RWPE2 (cell line): Measurements from ENCODE around the gene COL1A1.

Source experiments
- ATAC-seq: fragments of 200-7000 bp; cut with Tn5 transposase; 3 replicates; pipeline ENCODE4 v1.9.1; 2021; ENCODE audit warnings: low read depth
- DNase-seq: peaks from one replicate; pipeline ENCODE4 v3.0.0-alpha.2; 2020; ENCODE audit warnings: low spot score
- H3K27ac ChIP-seq: fragments of 450-650 bp; 2 replicates; pipeline ENCODE4 v1.5.1; 2017; ENCODE audit warnings: mild to moderate bottlenecking; ENCODE audit not compliant: poor library complexity, severe bottlenecking
- H3K27me3 ChIP-seq: fragments of 250-450 bp; sonication (Bioruptor Pico); 2 replicates; pipeline ENCODE4 v1.5.1; 2021; ENCODE audit warnings: mild to moderate bottlenecking, moderate library complexity; ENCODE audit not compliant: insufficient read depth, poor library complexity, severe bottlenecking
- H3K36me3 ChIP-seq: fragments of 250-450 bp; sonication (Bioruptor Pico); 2 replicates; pipeline ENCODE4 v1.5.1; 2020; ENCODE audit warnings: low read depth, mild to moderate bottlenecking, moderate library complexity
- H3K4me1 ChIP-seq: fragments of 250-450 bp; sonication (Bioruptor Pico); 2 replicates; pipeline ENCODE4 v1.5.1; 2021; ENCODE audit warnings: mild to moderate bottlenecking, moderate library complexity; ENCODE audit not compliant: insufficient read depth, poor library complexity, severe bottlenecking
- H3K4me3 ChIP-seq: fragments of 250-450 bp; sonication (Bioruptor Pico); 2 replicates; pipeline ENCODE4 v1.5.1; 2021; ENCODE audit warnings: mild to moderate bottlenecking, moderate library complexity; ENCODE audit not compliant: severe bottlenecking
- H3K9me3 ChIP-seq: fragments of 250-450 bp; sonication (Bioruptor Pico); 2 replicates; pipeline ENCODE4 v1.5.1; 2021; ENCODE audit warnings: mild to moderate bottlenecking, moderate library complexity; ENCODE audit not compliant: severe bottlenecking
- TF ChIP-seq, protein P1 (sequence below): fragments of 450-650 bp; IDR thresholded peaks from one replicate; pipeline ENCODE4 v1.5.1; 2017; ENCODE audit warnings: mild to moderate bottlenecking, moderate library complexity; ENCODE audit not compliant: poor library complexity, severe bottlenecking

The COL1A1 gene

DNA sequence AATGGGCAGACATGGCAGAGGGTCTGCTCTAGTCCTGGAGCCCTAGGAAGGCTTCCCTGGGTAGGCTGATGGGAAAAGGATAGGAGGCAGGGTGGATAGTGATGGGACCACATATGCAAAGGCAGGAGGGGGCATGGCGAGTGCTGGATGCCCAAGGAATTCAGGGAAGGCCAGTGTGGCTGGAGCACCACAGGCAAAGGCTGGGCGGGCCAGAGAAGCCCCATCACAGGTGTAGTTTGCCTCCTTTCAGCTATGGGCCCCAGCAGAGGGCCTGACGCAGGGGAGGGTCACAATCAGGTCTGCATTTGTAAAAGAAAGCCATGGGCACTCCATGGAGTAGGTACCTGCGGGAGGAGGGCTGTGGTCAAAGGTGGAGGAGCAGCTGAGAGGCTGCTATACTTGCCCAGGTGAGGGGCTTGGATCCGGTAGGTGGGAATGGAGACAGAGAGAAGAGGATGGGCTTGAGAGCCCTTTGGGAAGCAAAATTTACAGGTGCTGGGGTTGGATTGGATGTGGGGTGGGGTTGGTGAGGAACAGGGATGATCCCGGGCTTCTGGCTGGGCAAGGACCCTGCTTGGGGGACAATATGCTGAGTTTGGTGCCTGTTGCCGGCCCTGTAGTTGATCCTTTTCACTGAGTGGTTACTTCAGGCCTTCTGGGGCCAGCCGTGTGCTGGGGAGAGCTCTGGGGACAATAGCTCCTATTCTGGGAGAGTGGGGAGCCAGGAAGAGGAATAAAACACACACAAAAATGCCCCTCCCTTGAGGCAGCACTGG, 6.5 kb upstream of the COL1A1 start:
- peaks cover 16% of the 10 kb centered on the region for H3K4me1 ChIP-seq
- ATAC-seq (no peak), DNase-seq (peak; percentile 36)
- H3K27ac ChIP-seq: no peak overlapping the region
- H3K4me3 ChIP-seq: no peak overlapping the region
- H3K36me3 ChIP-seq: no peaks in the 10 kb centered on the region
- no peaks in the 10 kb centered on the region for H3K27me3 ChIP-seq
- TF ChIP-seq, protein P1, sequence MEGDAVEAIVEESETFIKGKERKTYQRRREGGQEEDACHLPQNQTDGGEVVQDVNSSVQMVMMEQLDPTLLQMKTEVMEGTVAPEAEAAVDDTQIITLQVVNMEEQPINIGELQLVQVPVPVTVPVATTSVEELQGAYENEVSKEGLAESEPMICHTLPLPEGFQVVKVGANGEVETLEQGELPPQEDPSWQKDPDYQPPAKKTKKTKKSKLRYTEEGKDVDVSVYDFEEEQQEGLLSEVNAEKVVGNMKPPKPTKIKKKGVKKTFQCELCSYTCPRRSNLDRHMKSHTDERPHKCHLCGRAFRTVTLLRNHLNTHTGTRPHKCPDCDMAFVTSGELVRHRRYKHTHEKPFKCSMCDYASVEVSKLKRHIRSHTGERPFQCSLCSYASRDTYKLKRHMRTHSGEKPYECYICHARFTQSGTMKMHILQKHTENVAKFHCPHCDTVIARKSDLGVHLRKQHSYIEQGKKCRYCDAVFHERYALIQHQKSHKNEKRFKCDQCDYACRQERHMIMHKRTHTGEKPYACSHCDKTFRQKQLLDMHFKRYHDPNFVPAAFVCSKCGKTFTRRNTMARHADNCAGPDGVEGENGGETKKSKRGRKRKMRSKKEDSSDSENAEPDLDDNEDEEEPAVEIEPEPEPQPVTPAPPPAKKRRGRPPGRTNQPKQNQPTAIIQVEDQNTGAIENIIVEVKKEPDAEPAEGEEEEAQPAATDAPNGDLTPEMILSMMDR: no peak
- no peaks in the 10 kb centered on the region for H3K9me3 ChIP-seq

DNA sequence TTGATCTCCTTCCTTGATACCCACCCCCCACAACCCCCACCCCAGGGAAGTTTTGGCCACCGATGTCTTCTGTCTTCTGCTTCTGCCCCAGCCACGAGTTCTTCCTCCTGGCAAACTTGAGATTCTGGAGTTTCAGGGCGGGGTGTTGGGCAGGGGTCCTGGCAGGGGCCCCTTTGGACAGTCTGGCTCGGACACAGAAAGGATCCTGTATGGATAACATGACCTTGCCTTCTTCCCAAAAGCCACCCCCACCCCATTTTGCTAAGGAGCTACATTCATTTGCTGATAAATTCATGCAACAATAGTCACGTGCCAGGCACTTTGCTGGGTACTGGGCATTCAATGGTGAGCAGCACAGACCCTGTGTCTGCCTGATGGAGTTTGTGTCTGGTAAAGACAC, 5.9 kb upstream of the COL1A1 start:
- Histone ChIP-seq H3K4me3 (no peak overlapping the region), H3K27ac (no peak overlapping the region), H3K36me3 (no peaks in the 10 kb centered on the region), H3K27me3 (no peaks in the 10 kb centered on the region), H3K9me3 (no peaks in the 10 kb centered on the region), H3K4me1 (peaks cover 16% of the 10 kb centered on the region)
- ATAC-seq: no peak
- TF ChIP-seq, protein P1: no peak
- DNase-seq: peak; percentile 48

DNA sequence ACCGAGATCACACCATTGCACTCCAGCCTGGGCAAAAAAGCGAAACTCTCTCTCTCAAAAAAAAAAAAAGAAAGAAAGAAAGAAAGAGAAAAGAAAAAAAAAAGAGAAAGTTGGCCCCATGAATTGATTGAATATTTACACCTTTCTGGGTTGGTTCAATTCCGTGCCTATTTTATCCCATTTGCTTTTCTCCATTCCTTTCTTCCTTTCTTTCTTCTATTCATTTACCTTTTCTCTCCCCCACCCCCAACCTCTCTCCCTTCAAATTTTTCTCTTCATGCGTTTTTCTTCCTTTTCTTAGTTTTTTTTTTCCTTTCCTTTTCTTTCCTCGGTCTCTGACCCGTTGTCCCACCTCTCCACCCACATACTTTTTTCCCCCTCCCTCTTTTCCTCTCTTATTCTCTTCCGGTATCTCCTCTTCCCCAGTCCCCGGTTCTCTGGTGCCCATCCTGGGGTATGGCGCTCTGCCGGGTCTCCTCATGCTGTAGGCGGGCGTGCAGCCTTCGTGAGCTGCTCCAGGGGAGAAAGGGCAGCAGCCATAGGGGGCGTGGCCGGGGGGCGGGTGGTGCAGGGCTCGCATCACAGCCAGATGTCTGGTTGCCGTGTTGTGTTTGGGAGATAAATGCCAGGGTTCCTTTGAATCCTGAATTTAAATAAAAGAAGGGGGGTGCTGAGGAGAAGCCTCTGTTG, 5.3 kb upstream of the COL1A1 start:
- Histone ChIP-seq H3K4me1 (peaks cover 16% of the 10 kb centered on the region), H3K27ac (no peak overlapping the region), H3K36me3 (no peaks in the 10 kb centered on the region), H3K9me3 (no peaks in the 10 kb centered on the region), H3K4me3 (no peak overlapping the region), H3K27me3 (no peaks in the 10 kb centered on the region)
- TF ChIP-seq, protein P1: no peak
- DNase-seq (peak; percentile 62), ATAC-seq (no peak)

DNA sequence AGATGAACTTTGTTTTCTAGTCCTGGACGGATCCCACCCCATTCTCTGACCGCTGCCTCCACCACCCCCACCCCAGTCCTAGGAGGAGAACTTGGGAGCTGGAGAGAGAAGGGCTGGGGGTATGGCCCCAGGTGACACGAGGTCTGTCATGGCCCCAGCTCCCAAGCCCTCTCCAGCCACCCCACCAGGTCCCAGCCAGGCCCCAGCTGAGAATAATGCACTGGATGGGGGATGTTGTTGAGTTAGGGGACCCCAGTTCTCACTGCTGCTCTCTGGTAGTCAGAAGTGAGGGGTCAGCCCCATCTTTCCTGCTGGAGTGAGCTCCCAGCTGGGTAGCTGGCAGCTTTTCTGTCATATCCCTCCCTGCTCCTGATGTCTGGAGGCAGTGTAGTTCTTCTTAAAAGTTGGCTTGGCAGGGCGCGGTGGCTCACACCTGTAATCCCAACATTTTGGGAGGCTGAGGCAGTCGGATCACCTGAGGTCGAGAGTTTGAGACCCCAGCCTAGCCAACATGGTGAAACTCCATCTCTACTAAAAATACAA, 4.6 kb upstream of the COL1A1 start:
- DNase-seq (peak; percentile 27), ATAC-seq (no peak)
- TF ChIP-seq, protein P1: no peak
- Histone ChIP-seq H3K4me3 (no peak overlapping the region), H3K9me3 (no peaks in the 10 kb centered on the region), H3K4me1 (peaks cover 13% of the 10 kb centered on the region), H3K36me3 (no peaks in the 10 kb centered on the region), H3K27ac (no peak overlapping the region), H3K27me3 (no peaks in the 10 kb centered on the region)
